ENCODE data around the gene SLC44A2. TPM values are rescaled to one million over a fixed set of nuclear protein-coding genes. Genes with fewer than 3 reads are reported as not detected.
A peak's percentile ranks its signal among the peaks of the same experiment; 100 is the strongest.

Gene SLC44A2
- total and polyA plus RNA-seq, 2 of the 8 experiments (the other 6 are each of a cell fraction or from before 2014, with no cell fraction given): 105 to 120 TPM

DNA sequence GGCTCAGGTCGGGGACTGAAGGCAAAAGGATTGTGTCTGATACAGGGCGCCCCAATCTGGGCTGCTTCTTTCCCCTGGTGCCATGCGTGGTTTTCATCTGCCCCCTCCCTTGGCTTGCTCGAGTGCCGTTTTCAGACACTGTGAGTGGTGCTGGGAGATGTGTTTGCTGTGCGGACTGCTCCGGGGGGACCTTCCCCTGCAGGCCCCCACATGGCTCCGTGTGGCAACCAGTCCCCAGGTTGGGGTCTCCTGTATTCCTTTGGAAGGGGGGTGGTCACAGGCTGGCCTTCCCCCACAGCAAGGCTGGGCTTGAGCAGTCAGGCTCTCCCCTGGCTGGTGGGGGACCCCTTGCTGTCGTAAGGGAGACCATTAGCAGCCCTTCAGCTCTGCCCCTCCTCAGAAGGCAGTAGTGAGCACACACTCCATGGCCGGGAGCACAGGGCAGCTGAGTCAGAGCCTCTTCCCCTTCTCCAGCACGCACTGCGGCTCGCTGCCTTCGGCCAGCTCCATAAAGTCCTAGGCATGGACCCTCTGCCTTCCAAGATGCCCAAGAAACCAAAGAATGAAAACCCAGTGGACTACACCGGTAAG, 55.3 kb downstream of the SLC44A2 start:
- no peak overlapping the region for H3K4ac ChIP-seq (replicated peaks; ENCODE audit: insufficient read length, low read depth, low read length)
- H3K79me2 ChIP-seq (ENCODE audit: control insufficient read depth in 1 of 2, insufficient read depth in 2 of 2, low read length in 2 of 2): peaks cover 0 to 89% of the 10 kb centered on the region in 2 experiments; a peak in 2 of 4 replicates
- no peak overlapping the region for H3K9ac ChIP-seq (replicated peaks in 1 of 4; ENCODE audit: extremely low read depth in 1 of 4, low read depth in 3 of 4, low read length in 3 of 4)
- H3K9me3 ChIP-seq (ENCODE audit: insufficient read depth in 2 of 2, low read depth in 1 of 2, low read length in 1 of 2): no peaks in the 10 kb centered on the region
- no peak overlapping the region for H3K18ac ChIP-seq (ENCODE audit: extremely low read depth, low read length)
- H4K91ac ChIP-seq (replicated peaks; ENCODE audit: insufficient read length, low read length): no peak overlapping the region
- no peak for FAIRE-seq
- 97% methylated on average over 15 of the region's 15 CpGs; no CpG with 5 or more reads in 1 of the 2 experiments for WGBS, 2 experiments (ENCODE audit: extremely low coverage in 1 of 2, insufficient coverage in 1 of 2, insufficient read length in 1 of 2, insufficient replicate concordance in 2 of 2, low coverage in 1 of 2, low lambda C conversion rate in 2 of 2, missing lambda C conversion rate in 1 of 2)
- H4K20me1 ChIP-seq (replicated peaks in 1 of 2; ENCODE audit: control insufficient read depth in 1 of 2, insufficient read depth in 2 of 2, low read length in 2 of 2): peaks cover 34 to 44% of the 10 kb centered on the region in 2 experiments
- POLR2A ChIA-PET (ENCODE audit: partially characterized antibody): interaction anchor here (1.1 to 59.0 kb wide), 5 partner anchors 11 to 128 kb away, joined by 3 to 1874 read pairs (median 3); partner anchors contain the start of genes DNM2, ILF3 and QTRT1
- no peak for TF ChIP-seq CBX5 (IDR thresholded peaks at IDR 0.05; ENCODE audit: low read depth, low read length)
- TF ChIP-seq POLR2AphosphoS5 (IDR thresholded peaks at IDR 0.05; ENCODE audit: low read depth, low read length): peak; percentile 77; the same call in 1 of the 2 replicates
- peaks cover 7% of the 10 kb centered on the region for H3K79me1 ChIP-seq (ENCODE audit: low read depth, low read length)
- H2BK12ac ChIP-seq (ENCODE audit: low read depth, low read length): no peak overlapping the region
- H3K23ac ChIP-seq (ENCODE audit: insufficient read length): no peak overlapping the region
- H3K4me1 ChIP-seq (replicated peaks in 1 of 4; ENCODE audit: control insufficient read depth in 3 of 4, insufficient read depth in 4 of 4, low read length in 3 of 4): no peaks in the 10 kb centered on the region; a peak in 2 of 7 replicates
- H2BK20ac ChIP-seq (ENCODE audit: low read length): no peak overlapping the region
- H3K27ac ChIP-seq (ENCODE audit: low read depth, low read length): no peak overlapping the region
- peaks cover 86 to 93% (median 91%) of the 10 kb centered on the region in 4 experiments for H3K36me3 ChIP-seq (ENCODE audit: control insufficient read depth in 2 of 4, insufficient read depth in 4 of 4, low read length in 3 of 4)
- no peaks in the 10 kb centered on the region for H3K23me2 ChIP-seq (ENCODE audit: low read depth, low read length)
- H2BK15ac ChIP-seq (ENCODE audit: low read length): no peak overlapping the region
- H3K14ac ChIP-seq (ENCODE audit: insufficient read length): no peak overlapping the region
- no peak overlapping the region for H2AFZ ChIP-seq (ENCODE audit: low read length)
- no peak overlapping the region for H2BK120ac ChIP-seq (replicated peaks; ENCODE audit: low read depth, low read length)
- CTCF ChIA-PET (ENCODE audit: partially characterized antibody): interaction anchor here (1.1 to 2.0 kb wide), 5 partner anchors 9 to 99 kb away, joined by 3 to 7 read pairs (median 3); partner anchors contain the start of gene QTRT1
- no peak overlapping the region for H3K56ac ChIP-seq (replicated peaks; ENCODE audit: insufficient read length, low read depth, low read length)
- H4K8ac ChIP-seq (ENCODE audit: extremely low read depth, insufficient read depth, low read length): peak overlapping the region; percentile 31; the same call in 1 of the 2 replicates
- no peak overlapping the region for H3K4me3 ChIP-seq (ENCODE audit: extremely low read depth in 1 of 4, insufficient read depth in 2 of 4, low read depth in 3 of 4, low read length in 4 of 4)
- DNase-seq (ENCODE audit: low read depth in 1 of 2, low spot score in 2 of 2): no peak
- no peaks in the 10 kb centered on the region for H3K27me3 ChIP-seq (replicated peaks in 1 of 4; ENCODE audit: control insufficient read depth in 3 of 4, extremely low read depth in 1 of 4, insufficient read depth in 3 of 4, low read length in 3 of 4)
- H4K5ac ChIP-seq (ENCODE audit: insufficient read length, low read depth, low read length): no peak overlapping the region
- H2AK5ac ChIP-seq (ENCODE audit: low read depth, low read length): no peak overlapping the region
- no peak overlapping the region for H2BK5ac ChIP-seq (ENCODE audit: low read depth, low read length)
- no peak overlapping the region for H3K4me2 ChIP-seq (ENCODE audit: insufficient read depth in 1 of 2, low read depth in 2 of 2, low read length in 2 of 2)

All from H1 (cell line).